HG02840 (cell line): ENCODE measurements around the gene SPOCK2.

Experiments used
- ATAC-seq: cut with Tn5 transposase; IDR thresholded peaks from one replicate; pipeline ENCODE4 v1.9.1; 2021; ENCODE audit warnings: mild to moderate bottlenecking, moderate library complexity, moderate number of reproducible peaks; ENCODE audit not compliant: unreplicated experiment, low FRiP score

SPOCK2 gene

DNA sequence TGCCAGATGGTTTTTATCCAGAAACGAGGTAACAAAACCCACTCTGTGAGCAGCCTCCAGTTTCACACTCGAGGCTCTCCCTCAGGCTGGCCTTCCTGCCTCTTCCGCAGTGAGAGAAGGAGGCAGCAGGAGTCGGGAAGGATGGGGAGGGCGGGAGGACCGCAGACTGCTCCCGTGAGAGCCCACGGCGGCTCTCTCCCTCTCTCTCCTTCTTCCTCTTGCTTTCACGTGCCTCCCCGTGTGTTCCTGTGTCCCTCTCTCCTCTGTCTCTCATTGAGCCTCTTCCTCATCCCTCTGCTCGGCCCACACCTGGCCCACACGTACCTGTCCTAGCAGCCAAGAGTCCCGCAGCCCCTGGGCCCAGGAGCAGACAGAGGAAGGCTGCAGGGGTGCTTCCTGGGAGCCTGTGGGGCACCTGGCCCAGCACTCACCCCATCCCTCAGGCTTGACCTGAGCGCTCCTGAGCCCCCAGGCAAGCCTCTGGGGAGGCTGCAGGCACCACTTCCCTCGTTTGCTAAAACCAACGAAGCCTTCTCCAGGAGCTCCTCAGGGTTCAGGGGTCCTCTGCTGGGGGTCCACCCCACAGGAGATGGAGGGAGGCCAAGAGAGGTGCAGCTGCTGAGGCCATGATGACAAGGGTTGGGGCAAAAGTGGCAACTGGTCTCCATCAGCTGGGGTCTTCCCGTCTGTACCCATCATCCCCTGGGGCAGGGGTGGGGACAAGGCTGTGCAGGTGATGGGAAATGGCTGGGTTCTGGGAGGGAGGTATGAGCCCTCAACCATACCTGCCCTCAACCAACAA lies 13.6 kb downstream of the SPOCK2 start:
- no peak for ATAC-seq

GRCh38 chr10:72073708-72074573 lies 14.4 kb downstream of the SPOCK2 start:
- ATAC-seq = no peak

GRCh38 chr10:72072639-72073038 lies 15.7 kb downstream of the SPOCK2 start:
- no peak for ATAC-seq

DNA sequence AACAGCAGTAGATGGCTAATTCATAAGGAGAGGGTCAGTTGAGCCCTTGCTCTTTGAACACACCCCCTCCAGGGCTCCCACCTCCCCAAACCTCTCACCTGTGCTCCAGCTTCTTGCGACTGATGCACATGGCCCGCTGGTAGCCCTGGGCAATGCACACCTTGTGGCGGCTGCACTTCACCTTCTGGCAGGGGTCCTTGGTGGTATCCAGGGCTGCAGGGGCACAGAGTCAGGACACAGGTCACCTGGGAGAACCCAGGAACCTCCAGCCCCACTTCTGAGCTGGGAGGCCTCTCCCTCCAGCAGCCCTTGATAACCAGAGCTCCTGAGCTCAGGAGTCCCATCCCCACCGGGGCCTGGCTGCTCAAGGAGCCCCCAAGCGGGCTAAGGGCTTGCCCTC lies 16.3 kb downstream of the SPOCK2 start:
- no peak for ATAC-seq

- ATAC-seq = no peak
Measured at GRCh38 chr10:72069751-72070526, 18.4 kb downstream of the SPOCK2 start.

GRCh38 chr10:72068901-72069446 lies 19.4 kb downstream of the SPOCK2 start:
- ATAC-seq = no peak

- ATAC-seq = no peak
Measured at GRCh38 chr10:72068126-72068765, 20.1 kb downstream of the SPOCK2 start.

GRCh38 chr10:72067463-72068125 lies 20.8 kb downstream of the SPOCK2 start:
- ATAC-seq = no peak

GRCh38 chr10:72066318-72067284 lies 21.8 kb downstream of the SPOCK2 start:
- ATAC-seq = no peak

GRCh38 chr10:72065439-72066025 lies 22.8 kb downstream of the SPOCK2 start:
- ATAC-seq = no peak

GRCh38 chr10:72063703-72064391 lies 24.5 kb downstream of the SPOCK2 start:
- no peak for ATAC-seq

GRCh38 chr10:72062832-72063702 lies 25.3 kb downstream of the SPOCK2 start:
- ATAC-seq = no peak

- no peak for ATAC-seq
Measured at GRCh38 chr10:72062382-72062781, 26.0 kb downstream of the SPOCK2 start.

DNA sequence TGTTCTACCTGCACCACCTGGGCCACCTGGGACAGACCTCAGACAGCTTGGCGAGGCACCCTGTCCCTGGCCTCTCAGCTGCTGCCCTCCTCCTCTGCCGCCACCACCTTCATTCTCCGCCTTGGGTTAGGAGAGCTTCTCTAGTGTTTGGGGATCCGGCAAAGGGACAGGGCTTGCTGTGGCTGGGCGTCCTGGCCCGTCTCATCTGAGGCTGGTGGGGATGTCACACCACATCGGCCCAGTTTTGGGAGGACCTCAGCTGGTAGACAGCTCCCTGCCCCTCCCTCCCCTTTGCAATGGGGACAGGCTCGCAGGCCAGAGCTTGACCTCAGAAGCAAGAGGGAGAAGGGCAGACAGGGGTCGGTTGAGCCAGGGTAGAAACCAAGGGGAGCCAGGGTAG lies 26.4 kb downstream of the SPOCK2 start:
- no peak for ATAC-seq

- no peak for ATAC-seq
Measured at GRCh38 chr10:72061491-72061890, 26.9 kb downstream of the SPOCK2 start.
